ENCODE results near the gene VILL. TPM values are rescaled to one million over a fixed set of nuclear protein-coding genes. Genes with fewer than 3 reads are reported as not detected.

The VILL gene
- total and polyA plus RNA-seq, 5 experiments from 2014 or later: 12.3 to 41.9 (median 21.6) TPM

DNA sequence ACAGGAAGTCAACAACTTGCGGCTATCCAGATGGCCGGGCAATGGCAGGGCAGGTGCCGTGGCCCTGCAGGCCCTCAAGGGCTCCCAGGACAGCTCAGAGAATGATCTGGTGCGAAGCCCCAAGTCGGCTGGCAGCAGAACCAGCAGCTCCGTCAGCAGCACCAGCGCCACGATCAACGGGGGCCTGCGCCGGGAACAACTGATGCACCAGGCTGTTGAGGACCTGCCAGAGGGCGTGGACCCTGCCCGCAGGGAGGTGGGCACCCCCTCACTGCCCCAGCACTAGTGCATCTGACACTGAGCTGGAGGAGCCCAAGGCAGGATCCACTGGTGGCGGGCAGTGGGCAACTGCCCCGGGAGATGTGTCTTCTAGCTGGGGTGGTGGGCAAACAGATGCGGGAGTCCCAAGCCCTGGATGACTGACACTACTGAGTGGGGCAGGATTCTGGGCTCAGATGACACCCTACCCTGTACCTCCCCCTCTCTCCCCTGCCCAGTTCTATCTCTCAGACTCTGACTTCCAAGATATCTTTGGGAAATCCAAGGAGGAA lies 15.9 kb downstream of the VILL start:
- ATAC-seq (no peak), DNase-seq (no peak)
- H3K27ac Mint-ChIP-seq: peak overlapping the region in 1 of 10 donors; percentile 15
- POLR2A ChIA-PET: interaction anchor here (0.6 kb wide), 1 partner anchor 274 kb away, joined by 6 read pairs; no protein-coding TSS in a partner anchor
- peaks cover 0 to 16% (median 0%) of the 10 kb centered on the region in 3 donors for H3K36me3 Mint-ChIP-seq
- no peaks in the 10 kb centered on the region for H3K9me3 Mint-ChIP-seq
- H3K27me3 Mint-ChIP-seq: no peaks in the 10 kb centered on the region
- peaks cover 9 to 22% (median 14%) of the 10 kb centered on the region in 4 donors for H3K4me1 Mint-ChIP-seq
- H3K4me3 Mint-ChIP-seq: no peak overlapping the region

DNA sequence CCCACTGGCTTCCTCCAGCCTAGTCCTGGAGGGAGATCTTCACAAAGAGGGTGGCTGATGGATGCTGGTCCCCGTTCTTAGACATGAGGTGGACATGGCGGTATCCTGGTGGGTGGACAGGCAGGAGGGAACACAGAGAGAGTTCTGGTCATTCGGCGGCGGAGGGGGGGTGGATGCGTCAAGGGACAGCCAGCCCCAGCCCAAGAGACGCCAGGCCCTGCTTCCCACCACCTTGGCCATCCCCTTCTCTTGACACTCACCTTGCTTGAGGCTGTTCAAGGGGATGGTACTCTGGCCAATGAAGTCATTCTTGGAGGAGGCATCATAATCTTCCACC lies 17.1 kb downstream of the VILL start:
- H3K4me3 Mint-ChIP-seq: no peak overlapping the region
- POLR2A ChIA-PET: no interaction called here
- H3K27ac Mint-ChIP-seq: peak overlapping the region in 2 of 10 donors; percentile 46 to 53
- no peaks in the 10 kb centered on the region for H3K27me3 Mint-ChIP-seq
- DNase-seq: no peak
- H3K9me3 Mint-ChIP-seq: no peaks in the 10 kb centered on the region
- H3K4me1 Mint-ChIP-seq: peaks cover 9 to 19% (median 14%) of the 10 kb centered on the region in 4 donors
- peaks cover 0 to 9% (median 0%) of the 10 kb centered on the region in 3 donors for H3K36me3 Mint-ChIP-seq
- no peak for ATAC-seq

- H3K4me1 Mint-ChIP-seq: peaks cover 7 to 14% (median 10%) of the 10 kb centered on the region in 4 donors
- POLR2A ChIA-PET: interaction anchor here (1.9 kb wide), 1 partner anchor 14 kb away, joined by 9 read pairs; no protein-coding TSS in a partner anchor
Measured at GRCh38 chr3:38008191-38008701, 17.7 kb downstream of the VILL start.

GRCh38 chr3:38008971-38009580 lies 18.5 kb downstream of the VILL start:
- H3K4me3 Mint-ChIP-seq: no peak overlapping the region
- peaks cover 0 to 10% (median 0%) of the 10 kb centered on the region in 3 donors for H3K36me3 Mint-ChIP-seq
- H3K9me3 Mint-ChIP-seq: no peaks in the 10 kb centered on the region
- POLR2A ChIA-PET: interaction anchor here (1.9 kb wide), 1 partner anchor 13 kb away, joined by 9 read pairs; no protein-coding TSS in a partner anchor
- ATAC-seq (no peak), DNase-seq (no peak)
- peaks cover 7 to 10% (median 7%) of the 10 kb centered on the region in 4 donors for H3K4me1 Mint-ChIP-seq
- H3K27me3 Mint-ChIP-seq: no peaks in the 10 kb centered on the region
- peak overlapping the region in 4 of 10 donors; percentile 20 to 61 (median 42) for H3K27ac Mint-ChIP-seq

More at GRCh38 chr3:38008191-38008701, 17.7 kb downstream of the VILL start:
- ATAC-seq (no peak), DNase-seq (no peak)
- no peaks in the 10 kb centered on the region for H3K9me3 Mint-ChIP-seq
- no peak overlapping the region for H3K4me3 Mint-ChIP-seq
- peaks cover 0 to 9% (median 0%) of the 10 kb centered on the region in 3 donors for H3K36me3 Mint-ChIP-seq
- no peaks in the 10 kb centered on the region for H3K27me3 Mint-ChIP-seq
- H3K27ac Mint-ChIP-seq: peak overlapping the region in 3 of 10 donors; percentile 25 to 69 (median 46)

DNA sequence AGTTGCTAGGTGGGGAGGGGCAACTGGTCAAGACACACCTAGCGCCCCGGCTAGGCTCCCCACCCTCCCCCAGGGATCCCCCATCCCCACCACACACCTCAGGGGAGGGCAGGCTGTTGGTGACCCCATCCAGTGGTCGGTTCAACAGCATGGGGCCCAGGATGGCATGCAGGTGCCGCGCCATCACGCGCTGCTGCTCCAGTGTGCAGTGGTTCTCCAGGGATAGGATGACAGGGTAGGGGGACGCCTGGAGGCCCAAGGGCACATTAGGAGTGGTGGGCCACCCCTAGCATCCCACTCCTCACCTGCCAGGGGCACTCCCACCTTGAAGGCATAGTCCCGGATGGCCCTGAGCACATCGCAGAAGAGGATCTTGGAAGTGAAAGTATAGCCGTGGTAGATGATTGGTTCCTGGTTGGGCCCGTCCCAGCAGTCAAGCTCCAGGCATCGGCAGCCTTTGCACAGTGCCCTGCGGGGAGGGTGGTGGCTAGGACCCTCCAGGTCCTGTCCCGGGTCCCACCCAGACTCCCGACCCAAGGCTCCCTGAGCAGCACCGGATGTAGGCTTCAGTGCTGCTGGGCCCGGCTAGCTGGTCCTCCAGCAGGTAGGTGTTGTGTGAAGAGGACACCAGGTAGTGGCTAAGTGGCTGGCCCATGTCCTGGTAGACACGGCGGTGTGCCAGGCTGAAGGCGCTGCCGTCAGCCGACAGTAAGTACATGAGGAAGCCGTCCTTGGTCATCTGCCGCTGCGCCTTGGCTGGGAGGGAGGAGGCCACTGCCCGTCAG lies 19.4 kb downstream of the VILL start:
- POLR2A ChIA-PET: interaction anchor here (1.9 kb wide), 1 partner anchor 12 kb away, joined by 9 read pairs; no protein-coding TSS in a partner anchor
- H3K27ac Mint-ChIP-seq: peak overlapping the region in 2 of 10 donors; percentile 34 to 68

DNA sequence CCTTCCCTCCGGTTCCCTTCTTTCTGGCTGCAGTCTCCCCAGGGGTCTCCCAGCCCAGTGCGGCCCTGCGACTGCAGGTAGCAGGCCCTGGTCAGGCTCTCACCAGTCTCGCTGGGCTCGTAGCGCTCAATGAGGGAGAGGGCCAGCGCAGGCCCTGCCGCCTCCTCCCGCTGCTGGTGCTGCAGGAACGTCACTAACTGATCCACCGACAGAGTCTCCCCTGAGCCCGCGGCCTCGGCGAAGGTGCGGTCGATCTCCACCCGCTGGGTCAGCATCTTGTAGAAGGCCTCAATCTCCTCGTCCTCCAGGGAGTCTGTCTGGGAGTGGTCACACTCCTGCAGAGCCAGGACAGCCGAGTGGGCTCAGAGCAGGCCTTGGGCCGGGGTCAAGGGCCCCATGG lies 20.5 kb downstream of the VILL start:
- Mint-ChIP-seq H3K27me3 (no peaks in the 10 kb centered on the region), H3K4me1 (peaks cover 0 to 2% (median 0%) of the 10 kb centered on the region in 4 donors), H3K4me3 (no peak overlapping the region), H3K9me3 (peaks cover 0 to 3% (median 0%) of the 10 kb centered on the region in 9 donors), H3K36me3 (peaks cover 0 to 22% (median 12%) of the 10 kb centered on the region in 3 donors), H3K27ac (peak overlapping the region in 4 of 10 donors; percentile 57 to 71 (median 62))
- POLR2A ChIA-PET: interaction anchor here (0.7 kb wide), 1 partner anchor 405 kb away, joined by 4 read pairs; no protein-coding TSS in a partner anchor
- DNase-seq (no peak), ATAC-seq (no peak)

More for the DNA sequence above, 19.4 kb downstream of the VILL start:
- ATAC-seq (peak in 1 of 2 donors; percentile 23), DNase-seq (no peak)
- no peaks in the 10 kb centered on the region for H3K9me3 Mint-ChIP-seq
- H3K4me3 Mint-ChIP-seq: no peak overlapping the region
- peaks cover 0 to 14% (median 1%) of the 10 kb centered on the region in 3 donors for H3K36me3 Mint-ChIP-seq
- peaks cover 0 to 2% (median under 1%) of the 10 kb centered on the region in 4 donors for H3K4me1 Mint-ChIP-seq
- no peaks in the 10 kb centered on the region for H3K27me3 Mint-ChIP-seq

DNA sequence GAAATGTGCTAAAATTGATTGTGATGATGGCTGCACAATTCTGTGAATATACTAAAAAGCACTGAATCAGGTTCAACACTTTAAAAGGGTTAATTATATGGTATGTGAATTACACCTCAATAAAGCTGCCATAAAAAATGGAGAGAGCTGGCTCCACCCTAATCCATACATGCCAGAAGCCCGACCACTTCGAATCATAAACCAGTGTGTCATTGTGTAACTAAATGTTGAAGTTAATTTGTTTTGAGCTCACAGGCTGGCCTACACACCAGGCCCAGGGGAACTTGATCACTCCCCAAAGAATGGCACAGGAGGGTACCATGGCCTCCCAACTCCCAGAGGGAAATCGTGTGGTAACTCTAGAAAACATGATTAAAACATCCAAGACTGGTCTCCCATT lies 24.9 kb downstream of the VILL start:
- H3K27ac Mint-ChIP-seq: no peak overlapping the region
- H3K36me3 Mint-ChIP-seq: peaks cover 0 to 47% (median 37%) of the 10 kb centered on the region in 3 donors
- no peak for ATAC-seq
- H3K9me3 Mint-ChIP-seq: peaks cover 0 to 9% (median 0%) of the 10 kb centered on the region in 9 donors
- H3K4me3 Mint-ChIP-seq: no peak overlapping the region
- peaks cover 0 to 6% (median under 1%) of the 10 kb centered on the region in 4 donors for H3K4me1 Mint-ChIP-seq
- POLR2A ChIA-PET: no interaction called here
- no peaks in the 10 kb centered on the region for H3K27me3 Mint-ChIP-seq
- no peak for DNase-seq

GRCh38 chr3:38015984-38016383 lies 25.4 kb downstream of the VILL start:
- POLR2A ChIA-PET: no interaction called here
- H3K27ac Mint-ChIP-seq: no peak overlapping the region
- H3K36me3 Mint-ChIP-seq: peaks cover 0 to 47% (median 37%) of the 10 kb centered on the region in 3 donors

GRCh38 chr3:38016410-38016809 lies 25.8 kb downstream of the VILL start:
- Mint-ChIP-seq H3K4me3 (no peak overlapping the region), H3K27me3 (no peaks in the 10 kb centered on the region), H3K4me1 (peaks cover 0 to 10% (median 3%) of the 10 kb centered on the region in 4 donors), H3K9me3 (peaks cover 0 to 9% (median 0%) of the 10 kb centered on the region in 9 donors), H3K27ac (peak overlapping the region in 2 of 10 donors; percentile 27 to 71), H3K36me3 (peaks cover 0 to 47% (median 37%) of the 10 kb centered on the region in 3 donors)
- POLR2A ChIA-PET: no interaction called here
- DNase-seq (no peak), ATAC-seq (no peak)

More at GRCh38 chr3:38015984-38016383, 25.4 kb downstream of the VILL start:
- H3K27me3 Mint-ChIP-seq: no peaks in the 10 kb centered on the region
- H3K9me3 Mint-ChIP-seq: peaks cover 0 to 9% (median 0%) of the 10 kb centered on the region in 9 donors
- ATAC-seq: no peak
- H3K4me3 Mint-ChIP-seq: no peak overlapping the region
- peaks cover 0 to 9% (median 2%) of the 10 kb centered on the region in 4 donors for H3K4me1 Mint-ChIP-seq
- no peak for DNase-seq

DNA sequence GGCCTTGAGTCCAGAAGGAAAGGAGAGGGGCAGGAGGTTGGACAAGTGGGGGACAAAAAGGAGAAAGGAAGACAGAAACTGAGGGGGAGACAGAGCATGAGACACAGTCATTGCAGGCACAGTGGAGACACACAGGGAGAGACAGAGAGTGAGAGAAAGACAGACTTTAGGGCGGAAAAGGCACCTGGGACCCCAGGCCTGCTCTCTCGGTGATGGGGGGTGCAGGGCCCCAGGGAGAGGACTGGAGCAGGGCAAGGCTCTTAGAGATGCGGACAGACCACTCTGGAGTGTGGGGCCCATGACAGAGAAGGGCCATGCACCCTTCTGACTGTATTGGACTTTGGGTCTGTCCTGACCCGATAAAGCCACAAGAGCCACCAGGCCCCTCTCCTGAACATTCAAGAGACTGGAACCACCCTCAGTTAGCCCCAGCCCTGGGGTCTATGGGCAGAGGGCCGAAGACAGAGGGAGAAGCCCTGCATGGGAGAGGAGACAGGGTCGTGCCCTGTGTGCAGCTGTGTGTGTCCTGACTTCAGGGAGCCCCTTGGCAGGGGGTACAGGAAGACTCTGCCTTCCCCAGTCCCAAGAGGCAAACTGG lies 26.4 kb downstream of the VILL start:
- DNase-seq (no peak), ATAC-seq (no peak)
- Mint-ChIP-seq H3K36me3 (peaks cover 0 to 47% (median 37%) of the 10 kb centered on the region in 3 donors), H3K9me3 (peaks cover 0 to 9% (median 0%) of the 10 kb centered on the region in 9 donors), H3K27me3 (no peaks in the 10 kb centered on the region), H3K4me3 (no peak overlapping the region), H3K4me1 (peaks cover 0 to 14% (median 7%) of the 10 kb centered on the region in 4 donors), H3K27ac (peak overlapping the region in 3 of 10 donors; percentile 24 to 71 (median 27))
- POLR2A ChIA-PET: no interaction called here

GRCh38 chr3:38017445-38018295 lies 27.1 kb downstream of the VILL start:
- Mint-ChIP-seq H3K27me3 (no peaks in the 10 kb centered on the region), H3K27ac (no peak overlapping the region), H3K36me3 (peaks cover 0 to 47% (median 37%) of the 10 kb centered on the region in 3 donors), H3K9me3 (peaks cover 0 to 9% (median 0%) of the 10 kb centered on the region in 9 donors), H3K4me1 (peaks cover 5 to 16% (median 13%) of the 10 kb centered on the region in 4 donors), H3K4me3 (no peak overlapping the region)
- ATAC-seq (no peak), DNase-seq (peak in 1 of 10 donors; percentile 44)
- POLR2A ChIA-PET: no interaction called here
